HAP-1 (cell line): ENCODE measurements around the gene M1AP.

Experiments used
- DNase-seq, 2 experiments: peaks; one replicate each; pipeline ENCODE4 v3.0.0-alpha.2; 2016 to 2020; ENCODE audit warnings: low spot score in 2 of 2
- H3K27me3 ChIP-seq: fragments of 250-450 bp; sonication (Bioruptor Pico); 2 replicates; pipeline ENCODE4 v1.5.1; 2020; ENCODE audit warnings: low read depth, mild to moderate bottlenecking, moderate library complexity
- H3K36me3 ChIP-seq: fragments of 250-450 bp; sonication (Bioruptor Pico); replicated peaks from 2 replicates; pipeline ENCODE4 v1.5.1; 2020; ENCODE audit warnings: mild to moderate bottlenecking
- H3K4me1 ChIP-seq: fragments of 250-450 bp; sonication (Bioruptor Pico); 2 replicates; pipeline ENCODE4 v1.5.1; 2020; ENCODE audit warnings: mild to moderate bottlenecking
- H3K4me3 ChIP-seq: fragments of 250-450 bp; sonication (Bioruptor Pico); 2 replicates; pipeline ENCODE4 v1.5.1; 2020; ENCODE audit warnings: mild to moderate bottlenecking, moderate library complexity
- H3K9me3 ChIP-seq: fragments of 250-450 bp; sonication (Bioruptor Pico); 2 replicates; pipeline ENCODE4 v1.5.1; 2020; ENCODE audit warnings: mild to moderate bottlenecking, moderate library complexity
- in situ Hi-C: fragments of 300-500 bp; cut with MboI; formaldehyde crosslinking; loops from 3 replicates; pipeline ENCODE4 v1.14.3; 2020; ENCODE audit warnings: low sequenced_read_pairs, inconsistent platforms, mixed read lengths

Gene M1AP

GRCh38 chr2:74599676-74600075 lies 48.5 kb downstream of the M1AP start:
- Histone ChIP-seq H3K4me1 (no peaks in the 10 kb centered on the region), H3K27me3 (peaks cover 15% of the 10 kb centered on the region), H3K9me3 (no peaks in the 10 kb centered on the region), H3K36me3 (no peaks in the 10 kb centered on the region), H3K4me3 (no peak overlapping the region)
- no peak for DNase-seq
- in situ Hi-C loops, result no loop called here

DNA sequence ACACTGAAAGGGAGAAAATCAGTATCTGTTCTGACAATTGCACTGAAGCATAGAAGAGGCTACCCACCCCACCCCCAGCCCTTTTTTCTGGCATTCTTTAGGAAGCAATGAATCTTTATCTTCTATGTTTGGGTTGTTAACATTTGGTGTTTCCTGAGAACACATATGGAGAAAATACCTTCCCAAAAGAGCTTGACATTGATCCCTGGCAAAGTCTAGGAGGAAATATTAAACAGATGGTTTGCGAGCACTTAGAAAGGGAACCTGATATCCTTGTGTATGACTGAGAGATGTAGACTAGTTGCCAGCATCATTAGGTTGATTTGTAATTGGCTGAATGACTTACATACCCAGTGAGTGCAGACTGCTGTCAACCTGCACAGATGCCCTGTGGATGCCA lies 50.7 kb downstream of the M1AP start:
- no peak for DNase-seq
- no peaks in the 10 kb centered on the region for H3K36me3 ChIP-seq
- H3K9me3 ChIP-seq, result no peaks in the 10 kb centered on the region
- H3K27me3 ChIP-seq, result peaks cover 10% of the 10 kb centered on the region; the same call in 1 of the 2 replicates
- no peaks in the 10 kb centered on the region for H3K4me1 ChIP-seq
- no peak overlapping the region for H3K4me3 ChIP-seq
- in situ Hi-C loops, result no loop called here

GRCh38 chr2:74596584-74596983 lies 51.5 kb downstream of the M1AP start:
- Histone ChIP-seq H3K4me1 (no peaks in the 10 kb centered on the region), H3K36me3 (no peaks in the 10 kb centered on the region), H3K27me3 (peaks cover 8% of the 10 kb centered on the region; the same call in 1 of the 2 replicates), H3K4me3 (no peak overlapping the region), H3K9me3 (no peaks in the 10 kb centered on the region)
- in situ Hi-C loops, result no loop called here
- no peak for DNase-seq

DNA sequence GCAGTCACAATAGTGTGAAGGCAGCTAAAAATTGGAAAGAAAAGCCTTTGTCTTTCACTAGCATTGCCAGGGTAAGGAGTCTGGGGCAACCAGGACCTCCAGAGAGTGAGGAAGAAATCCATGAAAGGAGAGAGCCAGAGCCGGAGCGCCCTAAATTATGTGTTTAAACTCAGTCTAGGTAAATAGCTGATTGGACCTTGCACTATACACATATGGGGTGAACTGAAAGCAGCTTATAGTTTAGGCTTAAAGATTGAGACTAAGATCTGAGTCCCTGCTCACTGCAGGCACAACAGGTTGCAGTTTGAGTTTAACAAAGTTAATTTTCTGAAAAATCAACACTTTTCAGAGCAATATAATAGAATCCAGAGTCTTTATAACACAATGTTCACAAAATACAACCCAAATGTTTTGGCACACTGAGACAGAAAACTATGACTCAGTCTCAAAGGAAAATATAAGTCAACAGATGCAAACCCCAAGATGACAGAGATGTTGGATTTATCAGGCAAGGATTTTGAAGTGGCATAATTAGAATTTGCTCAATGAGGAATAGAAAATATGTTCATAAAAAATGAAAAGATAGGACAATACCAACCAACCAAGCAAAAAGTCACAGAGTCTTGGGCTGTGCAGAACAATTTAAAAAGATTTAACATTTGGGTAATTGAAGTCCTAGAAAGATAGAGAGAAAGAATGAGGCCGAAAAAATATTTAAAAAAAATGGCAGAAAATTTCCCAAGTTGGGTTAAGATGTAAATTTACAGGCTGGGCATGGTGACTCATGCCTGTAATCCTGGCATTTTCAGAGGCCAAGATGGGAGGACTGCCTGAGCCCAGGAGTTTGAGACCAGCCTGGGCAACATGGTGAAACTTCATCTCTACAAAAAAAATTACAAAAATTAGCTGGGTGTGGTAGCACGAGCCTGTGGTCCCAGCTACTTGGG lies 54.0 kb downstream of the M1AP start:
- Histone ChIP-seq H3K27me3 (peaks cover 10% of the 10 kb centered on the region; the same call in 1 of the 2 replicates), H3K4me3 (no peak overlapping the region), H3K36me3 (no peaks in the 10 kb centered on the region), H3K9me3 (no peaks in the 10 kb centered on the region), H3K4me1 (no peaks in the 10 kb centered on the region)
- in situ Hi-C loops, result no loop called here
- DNase-seq, result no peak

DNA sequence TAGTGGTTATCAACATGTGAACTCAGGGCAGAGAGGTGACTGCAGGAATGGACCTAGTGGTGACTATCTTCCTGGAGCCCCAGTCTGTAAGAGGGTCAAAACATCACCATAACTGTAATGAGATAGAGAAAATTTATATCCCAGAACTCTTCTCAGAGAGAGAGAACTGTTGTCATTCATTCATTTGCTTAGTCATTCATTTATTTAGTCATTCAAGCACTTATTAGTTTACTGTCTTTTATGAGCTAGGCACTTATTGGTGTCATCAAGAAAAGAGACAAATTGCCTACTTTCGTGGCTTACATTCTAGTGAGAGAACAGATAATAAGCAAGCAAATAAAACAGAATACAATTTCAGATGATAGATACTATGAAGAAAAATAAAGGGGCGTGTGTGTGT lies 59.5 kb downstream of the M1AP start:
- peaks cover 10% of the 10 kb centered on the region; the same call in 1 of the 2 replicates for H3K27me3 ChIP-seq
- H3K4me1 ChIP-seq, result no peaks in the 10 kb centered on the region; the same call in 1 of the 2 replicates
- no peak overlapping the region for H3K4me3 ChIP-seq
- no peaks in the 10 kb centered on the region for H3K9me3 ChIP-seq
- DNase-seq, result no peak
- in situ Hi-C loops, result no loop called here
- H3K36me3 ChIP-seq, result no peaks in the 10 kb centered on the region

- in situ Hi-C loops, result no loop called here
- Histone ChIP-seq H3K9me3 (no peaks in the 10 kb centered on the region), H3K4me3 (no peak overlapping the region), H3K27me3 (peaks cover 5% of the 10 kb centered on the region; the same call in 1 of the 2 replicates), H3K4me1 (peaks cover 3% of the 10 kb centered on the region), H3K36me3 (no peaks in the 10 kb centered on the region)
- peak; percentile 72 to 78 for DNase-seq
Measured at GRCh38 chr2:74587664-74588277, 60.4 kb downstream of the M1AP start.

- no peaks in the 10 kb centered on the region for H3K27me3 ChIP-seq
- H3K4me1 ChIP-seq, result peaks cover 3% of the 10 kb centered on the region
- in situ Hi-C loops, result no loop called here
- no peak overlapping the region for H3K4me3 ChIP-seq
- no peak for DNase-seq
- H3K36me3 ChIP-seq, result no peaks in the 10 kb centered on the region
- no peaks in the 10 kb centered on the region for H3K9me3 ChIP-seq
Measured at GRCh38 chr2:74585406-74586185, 62.5 kb downstream of the M1AP start.

DNA sequence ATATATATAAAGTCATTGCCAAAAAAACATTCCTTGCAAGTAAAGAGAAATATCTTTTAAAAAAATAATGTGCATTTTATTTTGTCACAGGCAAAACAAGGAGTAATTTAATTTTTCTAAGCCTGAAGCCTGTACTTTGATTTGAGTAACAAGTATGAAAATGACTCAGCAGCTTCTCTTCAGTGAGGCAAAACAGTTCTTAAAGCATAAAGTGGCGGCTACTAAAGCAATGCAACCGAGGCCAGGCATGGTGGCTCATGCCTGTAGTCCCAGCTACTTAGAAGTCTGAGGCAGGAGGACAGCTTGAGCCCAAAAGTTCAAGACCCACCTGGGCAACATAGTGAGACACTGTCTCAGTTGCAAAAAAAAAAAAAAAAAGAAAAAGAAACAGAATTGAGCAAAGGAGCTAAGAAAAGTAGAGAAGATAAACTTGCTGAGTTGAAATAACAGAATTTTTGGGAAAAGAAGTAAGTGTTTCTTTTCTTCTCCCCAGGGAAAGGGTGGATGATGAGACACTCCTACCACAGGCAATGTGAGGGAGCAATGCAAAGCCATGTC lies 64.0 kb downstream of the M1AP start:
- no peaks in the 10 kb centered on the region for H3K36me3 ChIP-seq
- H3K9me3 ChIP-seq, result no peaks in the 10 kb centered on the region
- in situ Hi-C loops, result no loop called here
- no peak overlapping the region for H3K4me3 ChIP-seq
- no peak for DNase-seq
- H3K27me3 ChIP-seq, result no peaks in the 10 kb centered on the region
- H3K4me1 ChIP-seq, result peaks cover 3% of the 10 kb centered on the region

DNA sequence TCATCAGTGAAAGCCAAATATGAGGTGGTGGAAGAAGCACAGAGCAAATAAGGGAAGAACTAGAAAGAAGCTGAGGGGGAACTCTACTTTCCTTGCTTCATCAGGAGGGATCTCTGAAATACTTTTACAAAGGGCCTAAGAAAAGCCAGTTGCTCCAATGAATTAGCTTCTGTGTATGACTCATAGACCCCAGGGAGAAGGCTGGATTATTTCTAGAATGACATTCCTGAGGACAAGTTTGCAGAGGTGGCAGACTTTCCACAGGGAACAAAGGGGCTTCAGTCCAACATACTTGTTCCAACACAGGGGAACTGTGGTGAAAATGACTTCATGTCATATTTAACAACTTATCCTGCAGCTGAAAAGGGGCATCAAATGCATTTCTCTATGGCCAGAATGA lies 64.6 kb downstream of the M1AP start:
- Histone ChIP-seq H3K27me3 (no peaks in the 10 kb centered on the region), H3K4me1 (peaks cover 3% of the 10 kb centered on the region), H3K9me3 (no peaks in the 10 kb centered on the region), H3K36me3 (no peaks in the 10 kb centered on the region), H3K4me3 (no peak overlapping the region)
- in situ Hi-C loops, result no loop called here
- DNase-seq, result peak; percentile 32 to 65

DNA sequence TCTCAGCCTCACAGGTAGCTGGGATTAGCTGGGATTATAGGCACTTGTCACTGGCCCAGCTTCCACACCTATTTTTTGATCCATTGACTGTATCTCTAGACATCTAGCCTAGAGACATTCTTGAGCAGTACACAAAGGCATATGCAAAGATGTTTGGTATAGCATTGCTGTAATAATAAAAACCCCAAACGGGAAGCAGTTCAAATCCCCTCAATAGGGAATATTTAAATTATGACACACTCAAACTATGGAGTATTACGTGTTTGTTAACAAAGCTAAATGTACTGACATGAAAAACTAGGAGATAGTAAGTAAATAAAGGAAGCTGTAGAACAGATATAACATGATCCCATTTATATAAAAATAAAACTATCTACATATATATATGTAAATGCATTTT lies 65.9 kb downstream of the M1AP start:
- Histone ChIP-seq H3K9me3 (no peaks in the 10 kb centered on the region), H3K4me1 (peaks cover 3% of the 10 kb centered on the region), H3K4me3 (no peak overlapping the region), H3K36me3 (no peaks in the 10 kb centered on the region), H3K27me3 (no peaks in the 10 kb centered on the region)
- DNase-seq, result no peak
- in situ Hi-C loops, result no loop called here

- peaks cover 3% of the 10 kb centered on the region for H3K4me1 ChIP-seq
- in situ Hi-C loops, result no loop called here
- H3K4me3 ChIP-seq, result no peak overlapping the region
- DNase-seq, result no peak
- H3K27me3 ChIP-seq, result no peaks in the 10 kb centered on the region
- no peaks in the 10 kb centered on the region for H3K36me3 ChIP-seq
- H3K9me3 ChIP-seq, result no peaks in the 10 kb centered on the region
Measured at GRCh38 chr2:74581463-74581862, 66.7 kb downstream of the M1AP start.

GRCh38 chr2:74578408-74578807 lies 69.7 kb downstream of the M1AP start:
- Histone ChIP-seq H3K4me1 (peaks cover 3% of the 10 kb centered on the region; the same call in 1 of the 2 replicates), H3K36me3 (no peaks in the 10 kb centered on the region), H3K9me3 (no peaks in the 10 kb centered on the region), H3K27me3 (no peaks in the 10 kb centered on the region), H3K4me3 (no peak overlapping the region)
- no peak for DNase-seq
- in situ Hi-C loops, result loop anchor here (5.0 kb wide), 1 partner anchor 91 kb away; no protein-coding TSS in a partner anchor

- H3K36me3 ChIP-seq, result no peaks in the 10 kb centered on the region
- H3K4me1 ChIP-seq, result no peaks in the 10 kb centered on the region
- in situ Hi-C loops, result loop anchor here (5.0 kb wide), 1 partner anchor 90 kb away; no protein-coding TSS in a partner anchor
- no peaks in the 10 kb centered on the region for H3K9me3 ChIP-seq
- no peak overlapping the region for H3K4me3 ChIP-seq
- H3K27me3 ChIP-seq, result no peaks in the 10 kb centered on the region
- DNase-seq, result no peak
Measured at GRCh38 chr2:74577448-74577847, 70.7 kb downstream of the M1AP start.
